Liver (tissue), 9 donors: ENCODE results near the gene CAP2. TPM values are rescaled to one million over a fixed set of nuclear protein-coding genes. Genes with fewer than 3 reads are reported as not detected.

Source experiments
- DNase-seq: peaks from one replicate; pipeline ENCODE4 v3.0.0-alpha.2; 2017; ENCODE audit warnings: low spot score
- H3K27ac ChIP-seq, 2 donors: one replicate each; pipeline ENCODE4 v1.7.0; 2013; ENCODE audit warnings: inconsistent platforms in 2 of 2, low read length in 2 of 2, control low read depth in 1 of 2, low read depth in 1 of 2, mild to moderate bottlenecking in 1 of 2
- H3K27me3 ChIP-seq, 4 donors: one replicate each; pipeline versions ENCODE4 v1.6.1 to v1.7.0; 2013; ENCODE audit warnings: low read length in 3 of 4, inconsistent platforms in 1 of 4, mild to moderate bottlenecking in 1 of 4, moderate library complexity in 1 of 4; ENCODE audit not compliant: control insufficient read depth in 4 of 4, insufficient read depth in 4 of 4
- H3K36me3 ChIP-seq, 4 donors: one replicate each; pipeline versions ENCODE4 v1.6.1 to v1.7.0; 2013; ENCODE audit warnings: low read length in 3 of 4, mild to moderate bottlenecking in 3 of 4, low read depth in 1 of 4, moderate library complexity in 1 of 4; ENCODE audit not compliant: control insufficient read depth in 4 of 4, insufficient read depth in 3 of 4
- H3K4me1 ChIP-seq, 4 donors: one replicate each; pipeline versions ENCODE4 v1.6.1 to v1.7.0; 2013; ENCODE audit warnings: low read length in 3 of 4, mild to moderate bottlenecking in 3 of 4, moderate library complexity in 1 of 4; ENCODE audit not compliant: control insufficient read depth in 4 of 4, insufficient read depth in 4 of 4
- H3K4me3 ChIP-seq, 3 donors: one replicate each; pipeline versions ENCODE4 v1.6.1 to v1.7.0; 2013; ENCODE audit warnings: low read length in 3 of 3, control low read depth in 1 of 3, low read depth in 1 of 3, mild to moderate bottlenecking in 1 of 3
- H3K9ac ChIP-seq, 2 donors: one replicate each; pipeline ENCODE4 v1.7.0; 2013; ENCODE audit warnings: low read length in 2 of 2, mild to moderate bottlenecking in 2 of 2, moderate library complexity in 2 of 2, control low read depth in 1 of 2, low read depth in 1 of 2
- H3K9me3 ChIP-seq, 4 donors: one replicate each; pipeline versions ENCODE4 v1.6.1 to v1.7.0; 2013; ENCODE audit warnings: low read length in 3 of 4; ENCODE audit not compliant: control insufficient read depth in 4 of 4
- ATF3 ChIP-seq: IDR thresholded peaks from 2 replicates; pipeline ENCODE4 v1.6.1; 2016; ENCODE audit warnings: antibody characterized with exemption
- CTCF ChIP-seq: fragments of 150-350 bp; IDR thresholded peaks from 2 replicates; pipeline ENCODE4 v1.5.1; 2017; ENCODE audit warnings: improper control_type of control experiment, low read depth, low read length; ENCODE audit not compliant: missing input control
- EGR1 ChIP-seq, 2 donors: IDR thresholded peaks; 2 replicates each; pipeline ENCODE4 v1.6.1; 2016 to 2018; ENCODE audit warnings: antibody characterized with exemption in 2 of 2, low read depth in 2 of 2
- FOXA1 ChIP-seq: IDR thresholded peaks from 2 replicates; pipeline ENCODE4 v1.6.1; 2016; ENCODE audit warnings: antibody characterized with exemption
- FOXA2 ChIP-seq: IDR thresholded peaks from 2 replicates; pipeline ENCODE4 v1.6.1; 2016; ENCODE audit warnings: antibody characterized with exemption
- GABPA ChIP-seq, 2 donors: IDR thresholded peaks in 1 of 2; conservative IDR thresholded peaks in 1 of 2; 2 replicates each; pipeline ENCODE4 v1.6.1; 2016; ENCODE audit warnings: antibody characterized with exemption in 2 of 2, mild to moderate bottlenecking in 1 of 2, moderate library complexity in 1 of 2
- HNF4A ChIP-seq, 2 donors: conservative IDR thresholded peaks; 2 replicates each; pipeline ENCODE4 v1.6.1; 2016; ENCODE audit warnings: antibody characterized with exemption in 2 of 2, mild to moderate bottlenecking in 2 of 2
- HNF4G ChIP-seq: IDR thresholded peaks from 2 replicates; pipeline ENCODE4 v1.6.1; 2016; ENCODE audit warnings: antibody characterized with exemption
- JUND ChIP-seq, 2 donors: IDR thresholded peaks; 2 replicates each; pipeline ENCODE4 v1.6.1; 2016; ENCODE audit warnings: antibody characterized with exemption in 2 of 2
- MAX ChIP-seq: IDR thresholded peaks from 2 replicates; pipeline ENCODE4 v1.6.1; 2016; ENCODE audit warnings: antibody characterized with exemption
- NR2F2 ChIP-seq: IDR thresholded peaks from 2 replicates; pipeline ENCODE4 v1.6.1; 2016; ENCODE audit warnings: antibody characterized with exemption
- RAD21 ChIP-seq, 2 donors: IDR thresholded peaks; 2 replicates each; pipeline ENCODE4 v1.6.1; 2016; ENCODE audit warnings: antibody characterized with exemption in 2 of 2, mild to moderate bottlenecking in 2 of 2
- REST ChIP-seq: IDR thresholded peaks from 2 replicates; pipeline ENCODE4 v1.6.1; 2016; ENCODE audit warnings: antibody characterized with exemption, mild to moderate bottlenecking
- RXRA ChIP-seq, 2 donors: IDR thresholded peaks; 2 replicates each; pipeline ENCODE4 v1.6.1; 2017 to 2018; ENCODE audit warnings: antibody characterized with exemption in 2 of 2, mild to moderate bottlenecking in 1 of 2
- SP1 ChIP-seq: IDR thresholded peaks from 2 replicates; pipeline ENCODE4 v1.6.1; 2018; ENCODE audit warnings: antibody characterized with exemption, mild to moderate bottlenecking
- TAF1 ChIP-seq: conservative IDR thresholded peaks from 2 replicates; pipeline ENCODE4 v1.6.1; 2016; ENCODE audit warnings: antibody characterized with exemption, mild to moderate bottlenecking
- YY1 ChIP-seq: IDR thresholded peaks from 2 replicates; pipeline ENCODE4 v1.6.1; 2016; ENCODE audit warnings: antibody characterized with exemption, mild to moderate bottlenecking
- ZBTB33 ChIP-seq: IDR thresholded peaks from 2 replicates; pipeline ENCODE4 v1.6.1; 2016; ENCODE audit warnings: antibody characterized with exemption
- WGBS: extraction: QIAGEN DNeasy Blood & Tissue Kit; methylation state at CpG from one replicate; pipeline ENCODE4 v1.1.7; 2013; 5-methylcytosine and 5-hydroxymethylcytosine counted together
- polyA plus RNA-seq, 2 donors: library from polyadenylated mRNA; stranded (reverse) in 1 of 2; unstranded in 1 of 2; fragments of 200-250 nt in 1 of 2; fragments of >200 nt in 1 of 2; fragmentation: Nextera tagmentation in 1 of 2; extraction: Ambion mirVana in 1 of 2; gene quantifications; one replicate each; pipeline versions ENCODE4 v1.2.1 to v1.2.3, GENCODE V29; 2013 to 2015
- total RNA-seq, 2 donors: library from RNA; depleted of rRNA; stranded (reverse); fragments of >200 nt; gene quantifications; one replicate each; pipeline ENCODE4 v1.2.3, GENCODE V29; 2014
- donor health status: healthy.
- donor health status: healthy.
- donor health status: healthy.
- donor health status: healthy.
- donor health status: healthy.

CAP2 gene
- total and polyA plus RNA-seq, 4 donors, result 1.2 to 6.4 (median 2.5) TPM

GRCh38 chr6:17367868-17368267, 25.5 kb upstream of the CAP2 start:
- WGBS, result 99% methylated on average over 1 of the region's 1 CpG
- DNase-seq, result no peak
- Histone ChIP-seq H3K9me3 (no peaks in the 10 kb centered on the region), H3K4me3 (no peak overlapping the region), H3K4me1 (no peaks in the 10 kb centered on the region), H3K27me3 (no peaks in the 10 kb centered on the region), H3K9ac (no peak overlapping the region), H3K36me3 (no peaks in the 10 kb centered on the region), H3K27ac (no peak overlapping the region)
- TF ChIP-seq CTCF (no peak), MAX (no peak)

- TF ChIP-seq ATF3 (no peak), FOXA1 (no peak), GABPA (IDR thresholded peaks at IDR 0.05 in 1 of 2, conservative IDR thresholded peaks at IDR 0.05 in 1 of 2) (no peak), TAF1 (no peak), SP1 (no peak), FOXA2 (no peak), NR2F2 (no peak), HNF4A (conservative IDR thresholded peaks at IDR 0.05) (no peak), EGR1 (IDR thresholded peaks at IDR 0.05; ENCODE audit: low read depth in 2 of 2) (no peak), HNF4G (no peak), CTCF (no peak), JUND (IDR thresholded peaks at IDR 0.05) (no peak), YY1 (no peak), ZBTB33 (no peak), RAD21 (IDR thresholded peaks at IDR 0.05) (no peak), RXRA (IDR thresholded peaks at IDR 0.05) (no peak), REST (no peak), MAX (no peak)
These were observed 11.8 kb upstream of the CAP2 start for GRCh38 chr6:17381424-17382147.

More at GRCh38 chr6:17381424-17382147, 11.8 kb upstream of the CAP2 start:
- H3K4me3 ChIP-seq, result no peak overlapping the region
- no peak overlapping the region for H3K9ac ChIP-seq
- 82% methylated on average over 7 of the region's 7 CpGs for WGBS
- no peaks in the 10 kb centered on the region for H3K27me3 ChIP-seq
- DNase-seq, result no peak
- no peaks in the 10 kb centered on the region for H3K9me3 ChIP-seq
- no peak overlapping the region for H3K27ac ChIP-seq
- no peaks in the 10 kb centered on the region for H3K4me1 ChIP-seq
- no peaks in the 10 kb centered on the region for H3K36me3 ChIP-seq
